Fibroblast of skin of back (primary cell): ENCODE results near the gene ARVCF.

Source experiments
- DNase-seq: peaks from one replicate; pipeline ENCODE4 v3.0.0-alpha.2; 2013

Gene ARVCF

GRCh38 chr22:19984851-19985811 is 31.5 kb downstream of the ARVCF start:
- no peak for DNase-seq

GRCh38 chr22:19984201-19984753 is 32.3 kb downstream of the ARVCF start:
- peak; percentile 79 for DNase-seq

- DNase-seq = peak; percentile 11
Measured at GRCh38 chr22:19983741-19984140, 32.9 kb downstream of the ARVCF start.

GRCh38 chr22:19982991-19983578 is 33.5 kb downstream of the ARVCF start:
- no peak for DNase-seq

GRCh38 chr22:19981961-19982920 is 34.4 kb downstream of the ARVCF start:
- no peak for DNase-seq

- DNase-seq = no peak
Measured at GRCh38 chr22:19981171-19981960, 35.3 kb downstream of the ARVCF start.

- DNase-seq = no peak
Measured at GRCh38 chr22:19980766-19981165, 35.9 kb downstream of the ARVCF start.

GRCh38 chr22:19979712-19980493 is 36.7 kb downstream of the ARVCF start:
- no peak for DNase-seq

- no peak for DNase-seq
Measured at GRCh38 chr22:19978748-19979147, 37.9 kb downstream of the ARVCF start.

- DNase-seq = no peak
Measured at GRCh38 chr22:19977296-19978243, 39.1 kb downstream of the ARVCF start.

GRCh38 chr22:19976671-19977070 is 40.0 kb downstream of the ARVCF start:
- no peak for DNase-seq

GRCh38 chr22:19975707-19976035 is 41.0 kb downstream of the ARVCF start:
- DNase-seq = no peak

GRCh38 chr22:19974935-19975706 is 41.5 kb downstream of the ARVCF start:
- DNase-seq = no peak

- DNase-seq = peak; percentile 55
Measured at GRCh38 chr22:19974268-19974861, 42.3 kb downstream of the ARVCF start.

- DNase-seq = no peak
Measured at GRCh38 chr22:19973551-19974267, 42.9 kb downstream of the ARVCF start.

- DNase-seq = no peak
Measured at GRCh38 chr22:19972652-19973550, 43.7 kb downstream of the ARVCF start.

- DNase-seq = no peak
Measured at GRCh38 chr22:19972251-19972650, 44.4 kb downstream of the ARVCF start.
